Measurements from ENCODE around the gene STAB2. TPM values are rescaled to one million over a fixed set of nuclear protein-coding genes. Genes with fewer than 3 reads are reported as not detected.

STAB2 gene
- total and polyA plus RNA-seq, 2 donors (not counting 1 experiment from before 2014, with no cell fraction given) = not detected

DNA sequence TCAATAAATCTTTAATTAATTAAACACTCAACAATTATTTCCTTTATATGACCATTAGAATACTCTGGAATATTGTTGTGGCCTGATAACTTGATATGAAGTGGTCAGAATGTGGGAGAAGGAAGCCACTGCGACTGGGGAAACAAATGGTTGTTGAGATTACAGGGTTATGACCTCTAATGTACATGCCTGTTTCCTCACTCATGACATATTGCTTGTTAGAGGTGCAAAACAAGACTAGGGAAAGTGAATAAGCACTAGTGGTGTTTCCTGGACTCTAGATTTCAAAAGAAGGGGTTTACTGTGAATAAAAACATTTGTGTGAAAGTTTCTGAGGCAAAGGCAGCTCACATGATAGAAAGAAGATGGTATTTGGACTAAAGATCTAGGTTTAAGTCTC lies 53.3 kb downstream of the STAB2 start:
- TF ChIP-seq EZH2 (IDR thresholded peaks at IDR 0.05; ENCODE audit: borderline replicate concordance, insufficient read depth, low read depth, low read length, poor library complexity, severe bottlenecking) (no peak), CTCF (IDR thresholded peaks at IDR 0.05) (no peak)
- H3K27me3 ChIP-seq (replicated peaks in 1 of 4; ENCODE audit: control extremely low read depth in 1 of 4, control insufficient read depth in 3 of 4, insufficient read depth in 4 of 4, low read length in 3 of 4) = peaks cover 0 to 4% (median 0%) of the 10 kb centered on the region in 4 experiments
- peaks cover 2 to 8% (median 2%) of the 10 kb centered on the region in 3 donors for H3K9me3 ChIP-seq (ENCODE audit: control extremely low read depth in 1 of 3, control insufficient read depth in 2 of 3, insufficient read depth in 1 of 3, low read length in 2 of 3)
- no peaks in the 10 kb centered on the region for H3K36me3 ChIP-seq (replicated peaks in 1 of 2; ENCODE audit: control extremely low read depth in 1 of 2, control insufficient read depth in 1 of 2, extremely low read depth in 1 of 2, insufficient read depth in 2 of 2, low read length in 1 of 2)
- H3K4me3 ChIP-seq (ENCODE audit: control extremely low read depth in 1 of 5, extremely low read depth in 1 of 5, insufficient read depth in 1 of 5, low read depth in 2 of 5, low read length in 4 of 5) = no peak overlapping the region
- H3K79me2 ChIP-seq (ENCODE audit: control insufficient read depth, insufficient read depth, low read length) = no peaks in the 10 kb centered on the region
- no peaks in the 10 kb centered on the region for H3K4me1 ChIP-seq (ENCODE audit: control insufficient read depth in 2 of 2, insufficient read depth in 2 of 2, low read length in 2 of 2)
- no peak overlapping the region for H2AFZ ChIP-seq (ENCODE audit: insufficient read depth, low read depth, low read length, poor library complexity, severe bottlenecking)
- no peak for ATAC-seq (ENCODE audit: low read depth)
- Mint-ChIP-seq H3K4me3 (no peak overlapping the region), H3K27me3 (peaks cover 30% of the 10 kb centered on the region), H3K9me3 (ENCODE audit: insufficient read depth) (peaks cover 2% of the 10 kb centered on the region), H3K27ac (no peak overlapping the region), H3K4me1 (no peaks in the 10 kb centered on the region)
- WGBS (ENCODE audit: insufficient coverage) = 0% methylated on average over 1 of the region's 1 CpG
- CTCF ChIA-PET = no interaction called here
- no peaks in the 10 kb centered on the region for H4K20me1 ChIP-seq (ENCODE audit: control insufficient read depth, insufficient read depth, low read length, poor library complexity, severe bottlenecking)
- no peak overlapping the region for H3K9ac ChIP-seq (ENCODE audit: low read length)
- no peak overlapping the region for H3K27ac ChIP-seq (ENCODE audit: low read length in 2 of 2)
- no peak for DNase-seq
- POLR2A ChIA-PET = no interaction called here
- intact Hi-C loops (cut with micrococcal nuclease) = no loop called here
- no peak overlapping the region for H3K4me2 ChIP-seq (replicated peaks; ENCODE audit: low read depth, low read length, poor library complexity, severe bottlenecking)

- Histone ChIP-seq H3K79me2 (ENCODE audit: control insufficient read depth, insufficient read depth, low read length) (no peaks in the 10 kb centered on the region), H3K9ac (ENCODE audit: low read length) (no peak overlapping the region), H3K27me3 (replicated peaks in 1 of 4; ENCODE audit: control extremely low read depth in 1 of 4, control insufficient read depth in 3 of 4, insufficient read depth in 4 of 4, low read length in 3 of 4) (peaks cover 0 to 4% (median 0%) of the 10 kb centered on the region in 4 experiments), H3K4me3 (ENCODE audit: control extremely low read depth in 1 of 5, extremely low read depth in 1 of 5, insufficient read depth in 1 of 5, low read depth in 2 of 5, low read length in 4 of 5) (no peak overlapping the region), H2AFZ (ENCODE audit: insufficient read depth, low read depth, low read length, poor library complexity, severe bottlenecking) (no peak overlapping the region), H3K4me2 (replicated peaks; ENCODE audit: low read depth, low read length, poor library complexity, severe bottlenecking) (no peak overlapping the region), H4K20me1 (ENCODE audit: control insufficient read depth, insufficient read depth, low read length, poor library complexity, severe bottlenecking) (no peaks in the 10 kb centered on the region), H3K9me3 (ENCODE audit: control extremely low read depth in 1 of 3, control insufficient read depth in 2 of 3, insufficient read depth in 1 of 3, low read length in 2 of 3) (peaks cover 2 to 5% (median 2%) of the 10 kb centered on the region in 3 donors), H3K27ac (ENCODE audit: low read length in 2 of 2) (no peak overlapping the region), H3K4me1 (ENCODE audit: control insufficient read depth in 2 of 2, insufficient read depth in 2 of 2, low read length in 2 of 2) (no peaks in the 10 kb centered on the region), H3K36me3 (replicated peaks in 1 of 2; ENCODE audit: control extremely low read depth in 1 of 2, control insufficient read depth in 1 of 2, extremely low read depth in 1 of 2, insufficient read depth in 2 of 2, low read length in 1 of 2) (no peaks in the 10 kb centered on the region)
- no peak for TF ChIP-seq CTCF (IDR thresholded peaks at IDR 0.05)
- no peak for TF ChIP-seq EZH2 (IDR thresholded peaks at IDR 0.05; ENCODE audit: borderline replicate concordance, insufficient read depth, low read depth, low read length, poor library complexity, severe bottlenecking)
- ATAC-seq (ENCODE audit: low read depth) (no peak), DNase-seq (no peak)
- H3K9me3 Mint-ChIP-seq (ENCODE audit: insufficient read depth) = peaks cover 2% of the 10 kb centered on the region
- WGBS (ENCODE audit: insufficient coverage) = 86% methylated on average over 2 of the region's 4 CpGs
- POLR2A ChIA-PET = no interaction called here
- H3K27me3 Mint-ChIP-seq = peaks cover 30% of the 10 kb centered on the region
- intact Hi-C loops (cut with micrococcal nuclease) = no loop called here
- H3K4me3 Mint-ChIP-seq = no peak overlapping the region
- H3K27ac Mint-ChIP-seq = no peak overlapping the region
- no peaks in the 10 kb centered on the region for H3K4me1 Mint-ChIP-seq
- CTCF ChIA-PET = no interaction called here
Observed at GRCh38 chr12:103640831-103641230, 53.8 kb downstream of the STAB2 start.
